AG10803 (cell line): ENCODE results near the gene DIAPH3.

Source experiments
- DNase-seq: peaks from one replicate; pipeline ENCODE4 v3.0.0; 2010; ENCODE audit warnings: low read depth
- H3K4me3 ChIP-seq: 2 replicates; pipeline ENCODE4 v1.5.1; 2011; ENCODE audit warnings: mild to moderate bottlenecking, low read length, control low read depth
- CTCF ChIP-seq: conservative IDR thresholded peaks from 2 replicates; pipeline ENCODE4 v1.5.1; 2011; ENCODE audit warnings: mild to moderate bottlenecking, low read length, control low read depth, inconsistent platforms

DIAPH3 gene

GRCh38 chr13:59890054-59890453, 273.7 kb downstream of the DIAPH3 start:
- TF ChIP-seq CTCF, result no peak
- DNase-seq, result peak; percentile 15
- H3K4me3 ChIP-seq, result no peak overlapping the region

GRCh38 chr13:59888408-59888807, 275.3 kb downstream of the DIAPH3 start:
- no peak for DNase-seq
- TF ChIP-seq CTCF, result no peak
- H3K4me3 ChIP-seq, result no peak overlapping the region

- DNase-seq, result no peak
- no peak overlapping the region for H3K4me3 ChIP-seq
- no peak for TF ChIP-seq CTCF
Measured at GRCh38 chr13:59885076-59885475, 278.7 kb downstream of the DIAPH3 start.

- H3K4me3 ChIP-seq, result no peak overlapping the region
- DNase-seq, result no peak
- TF ChIP-seq CTCF, result no peak
Measured at GRCh38 chr13:59883885-59884284, 279.8 kb downstream of the DIAPH3 start.

- no peak overlapping the region for H3K4me3 ChIP-seq
- peak; percentile 9 for DNase-seq
- no peak for TF ChIP-seq CTCF
Measured at GRCh38 chr13:59880468-59880867, 283.3 kb downstream of the DIAPH3 start.

GRCh38 chr13:59879281-59879680, 284.4 kb downstream of the DIAPH3 start:
- no peak for TF ChIP-seq CTCF
- H3K4me3 ChIP-seq, result no peak overlapping the region
- no peak for DNase-seq

- H3K4me3 ChIP-seq, result no peak overlapping the region
- TF ChIP-seq CTCF, result no peak
- DNase-seq, result peak; percentile 82
Measured at GRCh38 chr13:59877933-59878332, 285.8 kb downstream of the DIAPH3 start.
